Astrocyte (in vitro differentiated cells and primary cell): Measurements from ENCODE around the gene PIH1D1. TPM values are rescaled to one million over a fixed set of nuclear protein-coding genes. Genes with fewer than 3 reads are reported as not detected.

Experiments used
- DNase-seq: peaks from one replicate; pipeline ENCODE4 v3.0.0-alpha.2; 2010; ENCODE audit warnings: low read depth
- FAIRE-seq: peaks from 2 replicates; lab custom pipeline; 2011; peaks lifted over from hg19 to GRCh38; lab: Jason Lieb, UNC
- H2AFZ ChIP-seq: 2 replicates; pipeline ENCODE4 v1.6.0; 2012; ENCODE audit warnings: low read depth, low read length, inconsistent platforms
- H3K27ac ChIP-seq: 2 replicates; pipeline ENCODE4 v1.5.1; 2011; ENCODE audit warnings: low read depth, low read length, inconsistent platforms
- H3K27me3 ChIP-seq: 2 replicates; pipeline ENCODE4 v1.6.0; 2011; ENCODE audit warnings: low read length, inconsistent platforms; ENCODE audit not compliant: insufficient read depth
- H3K36me3 ChIP-seq: 2 replicates; pipeline ENCODE4 v1.5.1; 2011; ENCODE audit warnings: low read length, inconsistent platforms; ENCODE audit not compliant: insufficient read depth
- H3K4me1 ChIP-seq: 2 replicates; pipeline ENCODE4 v1.5.1; 2011; ENCODE audit warnings: low read length, inconsistent platforms; ENCODE audit not compliant: insufficient read depth
- H3K4me2 ChIP-seq: 2 replicates; pipeline ENCODE4 v1.6.0; 2012; ENCODE audit warnings: low read length, inconsistent platforms
- H3K4me3 ChIP-seq: 2 replicates; pipeline ENCODE4 v1.5.1; 2011; ENCODE audit warnings: low read depth, mild to moderate bottlenecking, low read length, inconsistent platforms; ENCODE audit not compliant: insufficient read depth
- H3K79me2 ChIP-seq: 2 replicates; pipeline ENCODE4 v1.6.0; 2012; ENCODE audit warnings: mild to moderate bottlenecking, low read length, inconsistent platforms; ENCODE audit not compliant: insufficient read depth
- H3K9ac ChIP-seq: 2 replicates; pipeline ENCODE4 v1.6.0; 2012; ENCODE audit warnings: mild to moderate bottlenecking, low read length, inconsistent platforms
- H3K9me3 ChIP-seq: 2 replicates; pipeline ENCODE4 v1.5.1; 2012; ENCODE audit warnings: low read depth, mild to moderate bottlenecking, low read length, inconsistent platforms; ENCODE audit not compliant: insufficient read depth
- H4K20me1 ChIP-seq: 2 replicates; pipeline ENCODE4 v1.6.0; 2012; ENCODE audit warnings: low read length, inconsistent platforms; ENCODE audit not compliant: insufficient read depth
- H3K27ac Mint-ChIP-seq: one replicate; pipeline ENCODE4 v1.8.0; 2021; ENCODE audit warnings: mild to moderate bottlenecking, mixed read lengths; ENCODE audit not compliant: unreplicated experiment
- H3K27me3 Mint-ChIP-seq: one replicate; pipeline ENCODE4 v1.8.0; 2021; ENCODE audit warnings: low read depth, mixed read lengths; ENCODE audit not compliant: unreplicated experiment
- H3K36me3 Mint-ChIP-seq: one replicate; pipeline ENCODE4 v1.8.0; 2021; ENCODE audit warnings: low read depth, mixed read lengths; ENCODE audit not compliant: unreplicated experiment
- H3K4me1 Mint-ChIP-seq: one replicate; pipeline ENCODE4 v1.8.0; 2021; ENCODE audit warnings: low read depth, mixed read lengths; ENCODE audit not compliant: unreplicated experiment
- H3K4me3 Mint-ChIP-seq: one replicate; pipeline ENCODE4 v1.8.0; 2021; ENCODE audit warnings: mild to moderate bottlenecking, moderate library complexity, mixed read lengths; ENCODE audit not compliant: unreplicated experiment
- H3K9me3 Mint-ChIP-seq: one replicate; pipeline ENCODE4 v1.8.0; 2021; ENCODE audit warnings: mild to moderate bottlenecking, mixed read lengths; ENCODE audit not compliant: unreplicated experiment
- EZH2 ChIP-seq: IDR thresholded peaks from 2 replicates; pipeline ENCODE4 v1.6.1; 2012; ENCODE audit warnings: mild to moderate bottlenecking, low read length, inconsistent platforms; ENCODE audit not compliant: insufficient read depth
- total RNA-seq: library from RNA; stranded (reverse); gene quantifications from 2 replicates; pipeline ENCODE4 v1.2.1, GENCODE V29; 2021
- TF ChIP-seq, protein P1 (sequence below): IDR thresholded peaks from 2 replicates; pipeline ENCODE4 v1.5.1; 2011; ENCODE audit warnings: low read depth, mild to moderate bottlenecking, inconsistent platforms, low read length, moderate library complexity; ENCODE audit not compliant: insufficient read depth

PIH1D1 gene
- total RNA-seq, 1 donor from 2014 or later = 61.3 TPM

GRCh38 chr19:49481020-49481683 is 29.5 kb upstream of the PIH1D1 start:
- DNase-seq = no peak
- no peaks in the 10 kb centered on the region for H3K4me1 ChIP-seq

DNA sequence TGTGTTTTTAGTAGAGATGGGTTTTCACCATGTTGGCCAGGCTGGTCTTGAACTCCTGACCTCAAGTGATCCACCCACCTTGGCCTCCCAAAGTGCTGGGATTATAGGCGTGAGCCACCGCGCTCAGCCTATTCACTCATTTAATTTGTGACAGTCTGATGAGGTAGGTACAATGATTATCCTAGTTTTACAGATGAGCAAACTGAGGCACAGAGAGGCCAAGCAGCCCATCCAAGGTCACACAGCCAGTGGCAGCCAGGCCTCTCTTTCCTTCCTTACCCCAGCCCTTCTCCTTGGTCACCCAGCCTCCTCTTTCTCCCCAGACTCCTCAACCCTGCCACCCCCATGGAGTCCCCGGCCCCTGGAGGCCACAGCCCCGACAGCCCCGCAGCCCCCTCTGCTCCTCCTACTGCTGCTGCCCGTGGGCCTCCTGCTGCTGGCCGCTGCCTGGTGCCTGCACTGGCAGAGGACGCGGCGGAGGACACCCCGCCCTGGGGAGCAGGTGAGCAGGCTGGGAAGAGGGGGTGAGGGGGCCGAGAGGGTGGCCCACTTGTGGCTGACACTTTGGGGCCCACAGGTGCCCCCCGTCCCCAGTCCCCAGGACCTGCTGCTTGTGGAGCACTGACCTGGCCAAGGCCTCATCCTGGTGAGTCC is 28.5 kb upstream of the PIH1D1 start:
- Histone ChIP-seq H3K36me3 (no peaks in the 10 kb centered on the region), H3K27me3 (no peaks in the 10 kb centered on the region), H3K9me3 (no peaks in the 10 kb centered on the region), H3K79me2 (no peaks in the 10 kb centered on the region), H3K4me2 (no peak overlapping the region), H3K9ac (no peak overlapping the region), H2AFZ (no peak overlapping the region), H3K27ac (no peak overlapping the region), H3K4me1 (no peaks in the 10 kb centered on the region), H3K4me3 (no peak overlapping the region), H4K20me1 (no peaks in the 10 kb centered on the region)
- TF ChIP-seq, protein P1, sequence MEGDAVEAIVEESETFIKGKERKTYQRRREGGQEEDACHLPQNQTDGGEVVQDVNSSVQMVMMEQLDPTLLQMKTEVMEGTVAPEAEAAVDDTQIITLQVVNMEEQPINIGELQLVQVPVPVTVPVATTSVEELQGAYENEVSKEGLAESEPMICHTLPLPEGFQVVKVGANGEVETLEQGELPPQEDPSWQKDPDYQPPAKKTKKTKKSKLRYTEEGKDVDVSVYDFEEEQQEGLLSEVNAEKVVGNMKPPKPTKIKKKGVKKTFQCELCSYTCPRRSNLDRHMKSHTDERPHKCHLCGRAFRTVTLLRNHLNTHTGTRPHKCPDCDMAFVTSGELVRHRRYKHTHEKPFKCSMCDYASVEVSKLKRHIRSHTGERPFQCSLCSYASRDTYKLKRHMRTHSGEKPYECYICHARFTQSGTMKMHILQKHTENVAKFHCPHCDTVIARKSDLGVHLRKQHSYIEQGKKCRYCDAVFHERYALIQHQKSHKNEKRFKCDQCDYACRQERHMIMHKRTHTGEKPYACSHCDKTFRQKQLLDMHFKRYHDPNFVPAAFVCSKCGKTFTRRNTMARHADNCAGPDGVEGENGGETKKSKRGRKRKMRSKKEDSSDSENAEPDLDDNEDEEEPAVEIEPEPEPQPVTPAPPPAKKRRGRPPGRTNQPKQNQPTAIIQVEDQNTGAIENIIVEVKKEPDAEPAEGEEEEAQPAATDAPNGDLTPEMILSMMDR = no peak
- TF ChIP-seq EZH2 = no peak
- FAIRE-seq (no peak), DNase-seq (no peak)
- Mint-ChIP-seq H3K27ac (no peak overlapping the region), H3K36me3 (no peaks in the 10 kb centered on the region), H3K27me3 (peaks cover 11% of the 10 kb centered on the region), H3K4me3 (no peak overlapping the region), H3K4me1 (no peaks in the 10 kb centered on the region), H3K9me3 (no peaks in the 10 kb centered on the region)

More at GRCh38 chr19:49481020-49481683, 29.5 kb upstream of the PIH1D1 start:
- no peak for FAIRE-seq
- H4K20me1 ChIP-seq = no peaks in the 10 kb centered on the region
- no peak overlapping the region for H2AFZ ChIP-seq
- no peaks in the 10 kb centered on the region for H3K36me3 Mint-ChIP-seq
- no peak overlapping the region for H3K27ac Mint-ChIP-seq
- H3K9ac ChIP-seq = no peak overlapping the region
- peaks cover 3% of the 10 kb centered on the region for H3K27me3 Mint-ChIP-seq
- no peaks in the 10 kb centered on the region for H3K36me3 ChIP-seq
- no peak overlapping the region for H3K4me3 Mint-ChIP-seq
- no peak overlapping the region for H3K4me2 ChIP-seq
- H3K79me2 ChIP-seq = no peaks in the 10 kb centered on the region
- no peaks in the 10 kb centered on the region for H3K4me1 Mint-ChIP-seq
- H3K9me3 ChIP-seq = no peaks in the 10 kb centered on the region
- no peak overlapping the region for H3K27ac ChIP-seq
- H3K4me3 ChIP-seq = no peak overlapping the region
- no peaks in the 10 kb centered on the region for H3K9me3 Mint-ChIP-seq
- no peak for TF ChIP-seq EZH2
- TF ChIP-seq, protein P1 = no peak
- no peaks in the 10 kb centered on the region for H3K27me3 ChIP-seq
